GM15510 (cell line): ENCODE data around the gene PRM2.

Experiments used
- POLR2A ChIP-seq: IDR thresholded peaks from 3 replicates; pipeline ENCODE4 v1.6.1; 2011; ENCODE audit warnings: borderline replicate concordance; ENCODE audit not compliant: insufficient read length; ENCODE audit errors: extremely low read depth

The PRM2 gene

GRCh38 chr16:11298143-11298900 is 22.0 kb upstream of the PRM2 start:
- TF ChIP-seq POLR2A, result no peak

- no peak for TF ChIP-seq POLR2A
These were observed 21.3 kb upstream of the PRM2 start for GRCh38 chr16:11297492-11298142.

- TF ChIP-seq POLR2A, result no peak
These were observed 20.6 kb upstream of the PRM2 start for GRCh38 chr16:11296706-11297491.

- no peak for TF ChIP-seq POLR2A
These were observed 20.0 kb upstream of the PRM2 start for GRCh38 chr16:11296351-11296705.

- no peak for TF ChIP-seq POLR2A
These were observed 19.4 kb upstream of the PRM2 start for GRCh38 chr16:11295672-11296071.

- TF ChIP-seq POLR2A, result no peak
These were observed 15.9 kb upstream of the PRM2 start for GRCh38 chr16:11292076-11292748.

GRCh38 chr16:11291091-11291703 is 14.9 kb upstream of the PRM2 start:
- no peak for TF ChIP-seq POLR2A

- no peak for TF ChIP-seq POLR2A
These were observed 14.0 kb upstream of the PRM2 start for GRCh38 chr16:11290102-11290893.

- no peak for TF ChIP-seq POLR2A
These were observed 12.9 kb upstream of the PRM2 start for GRCh38 chr16:11289202-11289601.

GRCh38 chr16:11285842-11286241 is 9.6 kb upstream of the PRM2 start:
- no peak for TF ChIP-seq POLR2A

- TF ChIP-seq POLR2A, result no peak
These were observed 7.6 kb upstream of the PRM2 start for GRCh38 chr16:11283820-11284248.

GRCh38 chr16:11280616-11281522 is 4.6 kb upstream of the PRM2 start, which contains the start of gene PRM1:
TSS of gene PRM1 (minus strand) at chr16:11281330. CDS start at chr16:11281238, 92 bp downstream.
- TF ChIP-seq POLR2A, result no peak
